ENCODE measurements around the gene FES. TPM values are rescaled to one million over a fixed set of nuclear protein-coding genes. Genes with fewer than 3 reads are reported as not detected.
"Not testable (repeated sequence)": the region's sequence is repeated elsewhere in the genome, so short reads cannot be mapped to it uniquely, and the experiment has no call there.

FES gene
- polyA plus RNA-seq, 1 donor from 2014 or later, result not detected

DNA sequence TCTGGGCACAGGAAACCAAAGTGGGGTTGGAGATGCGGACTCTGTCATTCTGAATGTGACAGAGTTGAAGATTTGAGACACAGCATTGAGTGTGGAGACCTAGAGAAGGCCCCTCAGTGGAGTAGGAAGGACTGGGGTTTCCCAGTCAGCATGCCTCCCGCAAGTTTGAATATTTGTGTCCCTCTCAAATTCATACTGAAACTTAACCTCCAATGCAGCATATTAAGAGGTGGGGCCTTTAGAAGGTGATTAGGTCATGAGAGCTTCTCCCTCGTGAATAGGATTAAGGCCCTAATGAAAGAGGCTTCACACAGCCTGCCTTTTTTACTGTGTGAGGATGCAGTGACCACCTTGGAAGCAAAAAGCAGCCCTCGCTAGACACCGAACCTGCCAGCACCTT, 40.1 kb downstream of the FES start:
- Histone ChIP-seq H2AFZ (ENCODE audit: low read depth, low read length) (no peak overlapping the region), H3K9me3 (ENCODE audit: low read length) (no peaks in the 10 kb centered on the region), H3K4me3 (ENCODE audit: low read length) (no peak overlapping the region), H3K27ac (ENCODE audit: low read length) (no peak overlapping the region), H3K4me2 (ENCODE audit: low read length) (no peak overlapping the region), H4K20me1 (ENCODE audit: insufficient read depth) (no peaks in the 10 kb centered on the region), H3K79me2 (replicated peaks; ENCODE audit: insufficient read depth, low read length) (no peaks in the 10 kb centered on the region), H3K9me2 (ENCODE audit: insufficient read depth, low read length) (no peaks in the 10 kb centered on the region), H3K27me3 (ENCODE audit: insufficient read depth, low read depth, low read length) (no peaks in the 10 kb centered on the region), H3F3A (ENCODE audit: insufficient read depth, low read length, poor library complexity, severe bottlenecking) (no peaks in the 10 kb centered on the region), H3K36me3 (ENCODE audit: insufficient read depth, low read length) (no peaks in the 10 kb centered on the region), H3K9ac (ENCODE audit: low read length) (no peak overlapping the region)
- no peak for TF ChIP-seq POLR2AphosphoS5 (IDR thresholded peaks at IDR 0.05)
- TF ChIP-seq TAF1 (IDR thresholded peaks at IDR 0.05; ENCODE audit: low read depth), result no peak
- TF ChIP-seq, protein P1, sequence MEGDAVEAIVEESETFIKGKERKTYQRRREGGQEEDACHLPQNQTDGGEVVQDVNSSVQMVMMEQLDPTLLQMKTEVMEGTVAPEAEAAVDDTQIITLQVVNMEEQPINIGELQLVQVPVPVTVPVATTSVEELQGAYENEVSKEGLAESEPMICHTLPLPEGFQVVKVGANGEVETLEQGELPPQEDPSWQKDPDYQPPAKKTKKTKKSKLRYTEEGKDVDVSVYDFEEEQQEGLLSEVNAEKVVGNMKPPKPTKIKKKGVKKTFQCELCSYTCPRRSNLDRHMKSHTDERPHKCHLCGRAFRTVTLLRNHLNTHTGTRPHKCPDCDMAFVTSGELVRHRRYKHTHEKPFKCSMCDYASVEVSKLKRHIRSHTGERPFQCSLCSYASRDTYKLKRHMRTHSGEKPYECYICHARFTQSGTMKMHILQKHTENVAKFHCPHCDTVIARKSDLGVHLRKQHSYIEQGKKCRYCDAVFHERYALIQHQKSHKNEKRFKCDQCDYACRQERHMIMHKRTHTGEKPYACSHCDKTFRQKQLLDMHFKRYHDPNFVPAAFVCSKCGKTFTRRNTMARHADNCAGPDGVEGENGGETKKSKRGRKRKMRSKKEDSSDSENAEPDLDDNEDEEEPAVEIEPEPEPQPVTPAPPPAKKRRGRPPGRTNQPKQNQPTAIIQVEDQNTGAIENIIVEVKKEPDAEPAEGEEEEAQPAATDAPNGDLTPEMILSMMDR (IDR thresholded peaks at IDR 0.05; ENCODE audit: poor library complexity, severe bottlenecking), result no peak
- TF ChIP-seq EZH2 (IDR thresholded peaks at IDR 0.05; ENCODE audit: borderline replicate concordance, insufficient read depth, low read length, poor library complexity, severe bottlenecking), result no peak
- TF ChIP-seq RAD21 (conservative IDR thresholded peaks at IDR 0.05), result no peak
- no peak for TF ChIP-seq MXI1 (conservative IDR thresholded peaks at IDR 0.05; ENCODE audit: poor library complexity, severe bottlenecking)
- no peak for TF ChIP-seq EP300 (conservative IDR thresholded peaks at IDR 0.05; ENCODE audit: poor library complexity, severe bottlenecking)
- TF ChIP-seq SMC3 (conservative IDR thresholded peaks at IDR 0.05; ENCODE audit: poor library complexity), result no peak
- TF ChIP-seq, protein P2, sequence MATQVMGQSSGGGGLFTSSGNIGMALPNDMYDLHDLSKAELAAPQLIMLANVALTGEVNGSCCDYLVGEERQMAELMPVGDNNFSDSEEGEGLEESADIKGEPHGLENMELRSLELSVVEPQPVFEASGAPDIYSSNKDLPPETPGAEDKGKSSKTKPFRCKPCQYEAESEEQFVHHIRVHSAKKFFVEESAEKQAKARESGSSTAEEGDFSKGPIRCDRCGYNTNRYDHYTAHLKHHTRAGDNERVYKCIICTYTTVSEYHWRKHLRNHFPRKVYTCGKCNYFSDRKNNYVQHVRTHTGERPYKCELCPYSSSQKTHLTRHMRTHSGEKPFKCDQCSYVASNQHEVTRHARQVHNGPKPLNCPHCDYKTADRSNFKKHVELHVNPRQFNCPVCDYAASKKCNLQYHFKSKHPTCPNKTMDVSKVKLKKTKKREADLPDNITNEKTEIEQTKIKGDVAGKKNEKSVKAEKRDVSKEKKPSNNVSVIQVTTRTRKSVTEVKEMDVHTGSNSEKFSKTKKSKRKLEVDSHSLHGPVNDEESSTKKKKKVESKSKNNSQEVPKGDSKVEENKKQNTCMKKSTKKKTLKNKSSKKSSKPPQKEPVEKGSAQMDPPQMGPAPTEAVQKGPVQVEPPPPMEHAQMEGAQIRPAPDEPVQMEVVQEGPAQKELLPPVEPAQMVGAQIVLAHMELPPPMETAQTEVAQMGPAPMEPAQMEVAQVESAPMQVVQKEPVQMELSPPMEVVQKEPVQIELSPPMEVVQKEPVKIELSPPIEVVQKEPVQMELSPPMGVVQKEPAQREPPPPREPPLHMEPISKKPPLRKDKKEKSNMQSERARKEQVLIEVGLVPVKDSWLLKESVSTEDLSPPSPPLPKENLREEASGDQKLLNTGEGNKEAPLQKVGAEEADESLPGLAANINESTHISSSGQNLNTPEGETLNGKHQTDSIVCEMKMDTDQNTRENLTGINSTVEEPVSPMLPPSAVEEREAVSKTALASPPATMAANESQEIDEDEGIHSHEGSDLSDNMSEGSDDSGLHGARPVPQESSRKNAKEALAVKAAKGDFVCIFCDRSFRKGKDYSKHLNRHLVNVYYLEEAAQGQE (IDR thresholded peaks at IDR 0.05; ENCODE audit: borderline replicate concordance), result no peak

DNA sequence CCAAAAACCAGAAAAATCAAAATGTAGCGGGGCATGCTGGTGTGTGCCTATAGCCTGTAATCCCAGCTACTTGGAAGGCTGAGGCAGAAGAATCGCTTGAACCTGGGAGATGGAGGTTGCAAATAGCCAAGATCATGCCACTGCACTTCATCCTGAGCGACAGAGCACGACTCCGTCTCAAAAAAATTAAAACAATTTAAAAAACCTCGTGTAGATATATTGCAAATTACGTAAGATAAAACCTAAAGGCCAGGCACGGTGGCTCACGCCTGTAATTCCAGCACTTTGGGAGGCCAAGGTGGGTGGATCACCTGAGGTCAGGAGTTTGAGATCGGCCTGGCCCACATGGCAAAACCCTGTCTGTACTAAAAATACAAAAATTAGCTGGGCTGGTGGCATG, 42.5 kb downstream of the FES start:
- H3K36me3 ChIP-seq (ENCODE audit: insufficient read depth, low read length); H3F3A ChIP-seq (ENCODE audit: insufficient read depth, low read length, poor library complexity, severe bottlenecking); H3K4me2 ChIP-seq (ENCODE audit: low read length); H2AFZ ChIP-seq (ENCODE audit: low read depth, low read length); H3K9me2 ChIP-seq (ENCODE audit: insufficient read depth, low read length); H3K9ac ChIP-seq (ENCODE audit: low read length); H4K20me1 ChIP-seq (ENCODE audit: insufficient read depth); H3K27ac ChIP-seq (ENCODE audit: low read length); H3K27me3 ChIP-seq (ENCODE audit: insufficient read depth, low read depth, low read length); H3K4me3 ChIP-seq (ENCODE audit: low read length); H3K79me2 ChIP-seq (replicated peaks; ENCODE audit: insufficient read depth, low read length); H3K9me3 ChIP-seq (ENCODE audit: low read length): not testable (repeated sequence)

DNA sequence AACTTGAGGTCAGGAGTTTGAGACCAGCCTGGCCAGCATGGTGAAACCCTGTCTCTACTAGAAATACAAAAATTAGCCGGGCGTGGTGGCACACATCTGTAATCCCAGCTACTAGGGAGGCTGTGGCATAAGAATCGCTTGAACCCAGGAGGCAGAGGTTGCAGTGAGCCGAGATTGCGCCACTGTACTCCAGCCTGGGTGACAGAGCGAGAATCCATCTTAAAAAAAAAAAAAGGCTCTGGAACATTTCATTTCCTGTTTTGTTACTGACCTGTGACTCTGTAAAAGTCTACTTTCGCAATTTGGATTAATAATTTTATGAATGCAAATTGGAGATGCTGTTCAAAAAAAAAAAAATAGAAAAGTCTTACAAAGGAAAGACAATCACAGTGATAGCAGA, 43.8 kb downstream of the FES start:
- H3K4me3 ChIP-seq (ENCODE audit: low read length); H3K27me3 ChIP-seq (ENCODE audit: insufficient read depth, low read depth, low read length); H2AFZ ChIP-seq (ENCODE audit: low read depth, low read length); H4K20me1 ChIP-seq (ENCODE audit: insufficient read depth); H3K36me3 ChIP-seq (ENCODE audit: insufficient read depth, low read length); H3K27ac ChIP-seq (ENCODE audit: low read length); H3K9me2 ChIP-seq (ENCODE audit: insufficient read depth, low read length); H3K4me2 ChIP-seq (ENCODE audit: low read length); H3F3A ChIP-seq (ENCODE audit: insufficient read depth, low read length, poor library complexity, severe bottlenecking); H3K9me3 ChIP-seq (ENCODE audit: low read length); H3K79me2 ChIP-seq (replicated peaks; ENCODE audit: insufficient read depth, low read length); H3K9ac ChIP-seq (ENCODE audit: low read length): not testable (repeated sequence)
